GM20431 (cell line): ENCODE results near the gene HIPK2.

ENCODE experiments used
- in situ Hi-C: fragments of 300-500 bp; cut with MseI, MboI; formaldehyde crosslinking; loops from one replicate; pipeline ENCODE4 v1.15.0; 2020; ENCODE audit warnings: low sequenced_read_pairs; ENCODE audit not compliant: unreplicated experiment

Gene HIPK2

DNA sequence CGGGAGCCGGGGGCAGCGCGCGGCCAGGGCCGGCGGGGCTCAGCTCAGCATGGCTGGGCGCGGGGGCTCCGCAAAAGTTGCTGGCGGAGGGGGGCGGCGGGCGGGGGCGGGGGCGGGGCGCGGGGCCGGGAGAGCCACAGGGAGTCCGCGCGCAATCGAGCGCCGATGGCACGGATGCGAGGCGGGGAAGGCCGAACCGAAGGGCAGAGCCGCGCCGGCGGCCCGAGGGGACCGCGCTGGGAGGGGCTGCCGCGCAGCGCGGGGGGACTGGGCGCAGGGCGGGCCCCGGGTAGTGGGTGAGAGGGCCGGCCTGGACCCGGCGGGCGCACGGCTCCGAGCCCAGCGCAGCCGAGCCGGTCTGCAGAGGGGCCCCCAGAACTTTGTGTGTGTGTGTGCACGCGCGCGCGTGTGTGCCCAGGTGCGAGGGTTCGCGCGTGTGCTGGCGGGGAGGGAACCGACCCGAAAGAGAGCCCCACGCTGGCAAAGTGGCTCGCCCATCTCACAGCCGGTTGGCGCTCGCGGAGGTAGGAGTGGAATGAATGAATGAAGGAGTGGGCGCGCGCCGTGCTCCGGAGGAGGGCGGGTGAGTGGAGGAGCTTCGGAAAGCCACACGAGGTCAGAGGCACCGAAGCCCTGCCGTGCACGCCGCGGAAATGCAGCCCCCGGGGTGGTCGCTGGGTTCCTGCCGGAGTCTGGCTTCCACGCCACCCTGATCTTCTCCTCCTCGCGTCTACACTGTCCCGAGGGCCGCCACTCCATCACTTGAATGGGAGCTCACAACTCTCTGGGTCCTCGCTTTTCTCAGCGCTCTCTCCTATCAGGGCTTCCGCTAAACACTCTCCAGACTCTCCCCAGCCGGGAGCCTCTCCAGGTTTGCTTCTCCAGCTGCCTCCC lies at the start of gene HIPK2:
Gene HIPK2, minus strand, starts transcription at position 51 of the 894 bp plus-strand sequence. CDS start 375 bp downstream, outside the sequence.
- in situ Hi-C loops = loop anchor here (25.0 kb wide), 1 partner anchor 209 kb away; no protein-coding TSS in a partner anchor

DNA sequence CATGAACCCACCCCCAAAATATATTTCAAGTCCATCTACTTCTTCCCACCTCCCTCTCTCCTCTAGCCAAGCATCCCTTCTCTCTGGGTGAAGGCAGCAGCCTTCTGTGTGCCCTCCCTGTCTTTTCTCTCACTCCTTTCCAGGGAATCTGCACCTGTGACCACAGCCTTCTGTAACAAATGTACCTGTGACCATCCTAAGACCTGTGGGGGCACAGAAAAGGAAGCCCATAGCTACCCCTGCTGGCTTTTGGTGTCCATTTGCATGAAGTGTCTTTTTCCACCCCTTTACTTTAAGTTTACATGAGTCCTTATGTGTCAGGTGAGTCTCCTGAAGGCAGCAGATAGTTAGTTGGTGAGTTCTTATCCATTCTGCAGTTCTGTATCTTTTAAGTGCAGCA lies 49.2 kb upstream of the HIPK2 start:
- in situ Hi-C loops = no loop called here

DNA sequence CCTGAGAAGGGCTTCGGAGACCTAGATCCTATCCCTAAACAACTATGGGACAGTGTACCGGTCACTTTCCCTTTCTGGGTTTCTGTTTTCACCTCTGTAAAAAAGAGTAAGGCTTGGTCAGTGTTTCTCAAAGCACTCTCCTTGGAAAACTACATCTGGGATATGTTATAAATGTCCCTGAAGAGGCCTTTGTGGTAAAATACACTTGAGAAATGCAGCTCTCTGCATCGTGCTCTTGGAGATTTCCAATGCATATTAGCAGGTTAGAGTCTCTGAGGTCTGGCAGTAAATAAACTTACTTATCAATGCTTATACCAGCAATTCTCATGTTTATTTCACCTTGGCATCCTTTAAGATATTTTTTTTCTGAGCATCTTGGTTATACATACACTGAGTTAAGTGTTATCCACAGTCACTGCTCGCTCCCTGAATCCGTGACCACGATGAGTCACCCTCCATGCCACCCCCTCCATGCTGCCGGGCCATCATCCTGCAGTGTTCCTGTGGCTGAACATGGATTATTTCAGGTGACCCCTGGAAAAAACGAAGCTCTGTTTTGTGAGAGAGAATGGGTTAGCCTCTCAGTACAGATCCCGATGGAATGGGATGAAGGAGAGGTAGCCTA lies 48.0 kb upstream of the HIPK2 start:
- in situ Hi-C loops = no loop called here

DNA sequence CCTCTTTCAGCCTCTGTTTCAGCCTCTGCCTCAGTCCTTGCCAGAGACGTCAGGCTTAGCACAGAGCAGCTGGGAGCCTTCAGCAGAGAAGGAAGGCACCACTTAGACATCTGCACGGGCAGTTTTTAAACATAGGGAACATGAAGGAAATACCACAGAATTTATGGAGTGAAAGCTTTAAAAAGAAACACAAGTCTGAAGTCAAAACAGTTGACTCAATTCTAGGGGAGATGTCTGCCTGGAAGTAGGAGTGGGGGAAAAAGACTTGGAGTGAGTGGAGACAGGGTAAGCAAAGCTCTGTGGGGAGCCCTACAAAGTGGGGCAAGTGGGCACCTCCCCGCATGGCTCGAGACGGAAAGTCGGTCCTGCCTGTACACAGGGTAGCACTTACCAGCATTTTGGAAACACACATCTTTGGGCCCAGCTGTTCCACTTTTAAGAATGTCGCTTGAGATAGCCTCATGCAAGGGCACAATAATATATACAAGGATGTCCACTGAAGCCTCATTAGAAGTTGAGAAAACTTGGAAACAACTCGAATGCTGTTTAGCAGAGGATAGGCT lies 46.2 kb upstream of the HIPK2 start:
- in situ Hi-C loops = no loop called here

DNA sequence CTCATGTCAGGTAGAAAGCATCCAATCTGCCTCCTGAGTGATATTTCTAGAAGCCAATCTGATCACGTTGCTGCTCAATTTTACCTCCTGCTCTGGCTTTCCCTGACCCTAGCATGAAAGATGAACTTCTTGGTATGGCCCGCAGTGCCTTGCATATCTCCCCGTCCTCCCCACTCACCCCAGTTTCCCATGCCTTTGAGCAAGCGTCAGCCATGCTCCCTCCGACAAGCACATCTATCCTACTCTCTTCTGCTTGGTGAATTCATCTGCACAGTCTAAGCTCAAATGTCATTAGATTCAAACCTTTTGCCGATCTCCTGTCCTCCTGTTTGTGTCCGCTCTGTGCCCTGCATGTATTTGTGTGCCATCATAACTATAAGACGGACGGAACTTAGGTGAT lies 45.1 kb upstream of the HIPK2 start:
- in situ Hi-C loops = no loop called here

DNA sequence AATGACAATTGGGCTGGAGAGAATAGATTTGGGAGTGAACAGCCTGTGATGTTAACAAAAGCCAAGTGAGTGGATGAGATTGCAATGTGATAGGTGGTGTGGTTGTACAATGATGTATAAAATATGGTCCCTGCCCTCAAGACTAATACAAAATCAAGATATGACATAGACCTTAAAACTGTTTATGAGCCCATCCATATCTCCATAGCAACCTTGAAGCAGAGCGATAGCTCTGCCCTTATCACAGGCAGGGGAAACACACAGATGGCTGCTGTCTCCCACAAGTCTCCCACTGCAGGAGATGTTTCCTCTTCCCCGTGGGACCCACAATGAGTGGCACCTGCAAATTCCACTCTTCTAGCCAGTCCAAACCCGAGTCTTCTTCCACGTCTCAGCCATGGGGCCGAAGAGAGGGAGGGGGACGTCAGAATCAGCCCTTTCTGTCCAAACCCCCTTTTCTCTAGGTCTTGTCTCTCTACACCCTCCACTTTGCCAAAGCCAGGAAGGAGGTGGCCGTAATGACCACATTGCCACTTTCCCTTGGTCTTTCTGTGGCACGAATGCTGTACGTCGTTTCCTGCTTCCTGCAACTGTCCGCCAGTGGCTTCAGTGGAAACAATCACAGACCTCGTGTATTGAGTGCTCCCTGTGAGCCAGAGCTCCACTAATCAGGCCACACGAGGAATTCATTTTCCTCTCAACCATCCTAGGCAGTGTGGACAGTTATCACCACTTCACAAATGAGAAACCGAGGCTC lies 43.7 kb upstream of the HIPK2 start:
- in situ Hi-C loops = no loop called here

DNA sequence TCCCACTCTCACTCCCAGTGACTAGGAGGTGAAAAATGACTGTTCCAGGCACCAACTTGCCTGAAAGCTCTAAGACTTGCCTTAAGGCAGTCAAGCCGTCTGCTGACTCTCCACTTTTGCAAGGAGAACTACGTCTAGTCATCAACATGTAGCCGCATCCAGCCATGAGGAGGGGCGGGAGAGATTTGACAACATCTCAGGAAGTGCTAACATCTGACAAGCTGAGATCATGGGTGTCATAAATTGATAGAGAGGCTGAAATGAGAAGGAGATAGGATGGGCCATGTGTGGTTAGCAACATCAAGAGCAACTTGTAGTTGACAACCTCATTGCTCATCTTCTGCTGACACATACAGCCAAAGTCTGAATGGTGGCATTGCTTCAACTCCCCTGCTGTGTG lies 42.3 kb upstream of the HIPK2 start:
- in situ Hi-C loops = no loop called here

DNA sequence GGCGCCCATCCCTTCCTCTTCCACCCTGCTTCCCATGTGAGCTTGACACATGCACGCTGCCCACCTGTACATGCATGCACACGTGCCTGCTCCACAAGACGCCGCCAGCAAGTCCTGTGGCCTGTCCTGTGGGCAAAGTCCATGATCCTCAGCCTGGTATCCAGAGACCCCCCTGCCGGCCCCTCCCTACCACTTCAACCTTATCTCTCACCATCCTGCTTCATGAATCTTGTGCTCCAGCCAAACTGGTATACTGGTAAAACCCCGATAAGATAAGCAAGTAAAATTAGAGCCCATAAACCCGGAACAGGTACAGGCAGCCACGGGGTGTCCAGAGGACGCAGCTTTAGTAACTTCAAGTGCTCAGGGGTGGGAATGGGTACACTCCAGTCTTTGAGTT lies 39.5 kb upstream of the HIPK2 start:
- in situ Hi-C loops = no loop called here

DNA sequence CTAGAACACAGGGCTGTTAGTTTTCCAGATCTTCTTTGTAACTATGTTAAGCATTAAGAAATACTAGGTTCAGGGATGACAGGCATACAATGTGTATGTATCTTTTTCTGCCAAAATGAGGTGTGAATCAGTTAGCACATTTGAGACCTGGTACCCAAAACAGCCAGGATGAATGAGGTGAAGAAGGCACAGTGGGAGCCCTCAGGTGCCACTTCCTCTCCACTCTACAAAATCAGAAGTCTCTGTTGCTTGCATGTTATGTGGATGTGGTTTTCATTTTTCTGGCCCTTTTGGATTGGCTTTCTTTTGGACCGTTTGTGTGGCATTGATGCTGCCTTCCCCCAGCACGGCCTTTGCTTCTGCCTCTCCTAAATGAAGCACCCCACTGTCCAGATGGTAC lies 35.9 kb upstream of the HIPK2 start:
- in situ Hi-C loops = no loop called here

DNA sequence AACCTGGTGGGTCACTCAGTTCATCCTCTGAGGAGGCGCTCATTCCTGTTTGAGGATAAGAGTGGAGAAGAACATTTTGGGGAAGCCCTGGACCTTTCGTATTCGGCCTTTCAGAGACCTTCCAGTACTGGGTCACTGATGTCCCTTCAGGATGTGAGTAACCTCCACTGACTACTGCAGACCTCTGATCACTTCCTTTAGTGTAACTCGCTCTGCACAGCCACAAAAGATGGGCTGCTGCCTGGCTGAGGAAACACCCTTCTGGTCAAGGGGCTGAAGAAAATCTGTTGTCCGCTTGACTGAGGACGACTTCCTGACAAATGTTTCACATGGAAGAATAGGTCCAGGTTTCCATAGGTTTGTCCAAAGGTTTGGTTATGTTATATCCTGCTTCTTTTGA lies 35.4 kb upstream of the HIPK2 start:
- in situ Hi-C loops = no loop called here

DNA sequence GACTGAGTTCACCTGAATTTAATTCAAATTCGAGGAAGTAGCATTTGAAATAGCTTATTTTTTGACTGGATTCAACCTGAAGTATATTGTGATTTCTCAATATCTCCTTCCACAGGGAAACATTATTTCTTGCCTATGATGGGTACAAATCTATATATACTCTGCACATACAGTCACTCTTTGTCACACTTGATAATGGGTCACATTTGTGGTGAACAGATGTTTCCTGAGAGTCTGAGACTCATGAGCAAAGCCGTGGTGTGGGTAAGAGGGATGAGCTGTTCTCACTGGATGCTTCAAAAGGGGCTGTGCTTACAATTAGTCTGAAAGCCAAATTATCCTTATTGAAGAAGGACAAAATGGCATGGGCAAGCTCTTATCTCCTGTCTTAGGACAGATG lies 33.3 kb upstream of the HIPK2 start:
- in situ Hi-C loops = no loop called here

DNA sequence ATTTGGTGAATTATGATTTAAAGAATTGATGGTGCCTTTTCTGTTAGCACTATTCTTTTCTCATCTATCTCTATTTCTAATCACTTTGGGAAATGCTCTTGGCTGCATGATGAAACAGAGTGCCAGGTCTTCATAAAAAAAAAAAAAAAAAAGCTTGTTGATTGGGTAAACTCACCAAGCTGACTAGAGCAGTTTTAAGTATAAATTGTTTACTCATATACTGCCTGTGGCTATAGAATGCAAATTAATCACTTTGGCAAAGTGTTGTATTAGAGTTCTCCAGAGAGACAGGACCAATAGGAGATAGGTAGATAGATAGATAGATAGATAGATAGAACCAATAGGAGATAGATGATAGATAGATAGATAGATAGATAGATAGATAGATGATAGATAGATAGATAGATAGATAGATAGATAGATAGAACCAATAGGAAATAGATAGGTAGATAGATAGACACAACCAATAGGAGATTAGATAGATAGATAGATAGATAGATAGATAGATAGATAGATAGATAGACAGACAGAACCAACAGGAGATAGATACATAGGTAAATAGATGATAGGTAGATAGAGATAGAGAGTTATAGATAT lies 31.1 kb upstream of the HIPK2 start:
- in situ Hi-C loops = no loop called here

DNA sequence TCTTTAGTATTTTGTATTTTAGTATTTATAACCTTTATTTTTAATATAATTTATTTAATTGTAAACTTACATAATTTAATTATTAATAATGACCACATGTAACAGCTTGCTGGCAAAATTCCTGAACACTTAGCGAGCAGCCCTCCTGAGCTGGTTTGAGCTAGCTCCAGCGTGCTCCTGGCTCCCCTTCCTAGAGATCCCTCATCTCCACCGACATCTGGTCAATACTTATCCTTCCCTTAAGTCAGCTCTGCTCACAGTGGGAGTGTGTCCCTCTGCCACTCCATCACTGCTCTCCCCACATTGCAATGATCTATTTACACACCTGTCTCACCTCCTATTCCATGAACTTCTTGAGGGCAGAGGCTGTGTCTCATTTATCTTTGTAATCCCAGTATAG lies 30.6 kb upstream of the HIPK2 start:
- in situ Hi-C loops = no loop called here

DNA sequence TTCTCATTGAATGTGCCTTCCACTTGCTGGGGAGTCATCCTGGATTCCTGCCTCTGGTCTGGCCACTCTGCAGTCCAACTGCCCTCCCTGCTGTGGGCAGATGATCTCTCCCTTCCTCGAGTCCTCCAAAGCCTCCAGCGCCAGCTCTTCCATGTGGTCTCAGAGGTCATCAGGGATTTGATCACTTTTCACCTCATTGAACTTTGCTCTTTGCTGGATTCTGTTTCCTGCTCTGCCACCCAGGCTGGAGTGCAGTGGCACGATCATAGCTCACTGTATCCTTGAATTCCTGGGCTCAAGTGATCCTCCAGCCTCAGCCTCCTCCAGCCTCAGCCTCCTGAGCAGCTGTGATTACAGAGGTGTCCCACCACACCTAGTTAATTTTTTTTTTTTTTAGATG lies 29.2 kb upstream of the HIPK2 start:
- in situ Hi-C loops = no loop called here

DNA sequence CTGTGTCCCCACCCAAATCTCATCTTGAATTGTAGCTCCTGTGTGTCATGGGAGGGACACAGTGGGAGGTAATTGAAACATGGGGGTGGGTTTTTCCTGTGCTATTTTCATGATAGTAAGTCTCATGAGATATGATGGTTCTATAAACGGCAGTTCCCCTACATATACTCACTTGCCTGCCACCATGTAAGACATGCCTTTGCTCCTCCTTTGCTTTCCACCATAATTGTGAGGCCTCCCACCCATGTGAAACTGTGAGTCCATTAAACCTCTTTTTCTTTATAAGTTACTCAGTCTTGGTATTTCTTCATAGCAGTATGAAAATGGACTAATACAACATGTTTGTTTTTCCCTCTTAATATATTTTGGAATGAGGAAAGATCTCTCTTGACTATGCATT lies 26.8 kb upstream of the HIPK2 start:
- in situ Hi-C loops = no loop called here

DNA sequence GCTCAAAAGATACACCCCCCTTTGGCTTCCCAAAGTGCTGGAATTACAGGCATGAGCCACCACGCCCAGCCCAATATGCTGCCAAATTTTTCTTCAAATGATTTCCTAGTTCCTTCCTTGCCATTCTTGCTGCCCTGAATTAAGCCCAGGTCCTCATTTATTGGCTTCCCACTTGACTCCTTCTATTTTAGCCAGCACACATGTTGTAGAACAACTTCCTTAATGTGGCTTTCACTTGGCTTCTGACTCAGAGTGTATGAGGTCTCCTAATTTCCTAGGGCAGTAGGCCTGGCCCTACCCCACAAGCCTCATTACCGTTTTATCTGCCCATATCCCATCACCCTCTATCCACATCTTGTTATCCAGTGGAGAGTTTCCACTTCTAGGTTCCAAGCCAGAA lies 21.8 kb upstream of the HIPK2 start:
- in situ Hi-C loops = loop anchor here (25.0 kb wide), 1 partner anchor 188 kb away; no protein-coding TSS in a partner anchor

DNA sequence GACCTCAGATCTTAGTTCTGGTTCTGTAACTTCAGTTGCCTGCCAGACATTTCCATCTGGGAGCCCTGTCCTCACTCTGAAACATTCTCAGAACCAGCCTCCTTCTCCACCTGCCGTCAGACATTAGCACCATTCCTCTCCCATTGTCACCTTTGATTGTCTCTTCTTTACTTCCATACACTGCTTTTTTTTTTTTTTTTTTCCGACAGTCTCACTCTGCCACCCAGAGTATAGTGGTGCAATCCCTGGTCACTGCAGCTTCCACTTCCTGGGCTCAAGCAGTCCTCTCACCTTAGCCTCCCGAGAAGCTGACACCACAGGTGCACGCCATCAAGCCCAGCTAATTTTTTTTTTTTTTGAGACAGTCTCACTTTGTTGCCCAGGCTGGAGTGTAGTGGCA lies 21.1 kb upstream of the HIPK2 start:
- in situ Hi-C loops = loop anchor here (25.0 kb wide), 1 partner anchor 188 kb away; no protein-coding TSS in a partner anchor

DNA sequence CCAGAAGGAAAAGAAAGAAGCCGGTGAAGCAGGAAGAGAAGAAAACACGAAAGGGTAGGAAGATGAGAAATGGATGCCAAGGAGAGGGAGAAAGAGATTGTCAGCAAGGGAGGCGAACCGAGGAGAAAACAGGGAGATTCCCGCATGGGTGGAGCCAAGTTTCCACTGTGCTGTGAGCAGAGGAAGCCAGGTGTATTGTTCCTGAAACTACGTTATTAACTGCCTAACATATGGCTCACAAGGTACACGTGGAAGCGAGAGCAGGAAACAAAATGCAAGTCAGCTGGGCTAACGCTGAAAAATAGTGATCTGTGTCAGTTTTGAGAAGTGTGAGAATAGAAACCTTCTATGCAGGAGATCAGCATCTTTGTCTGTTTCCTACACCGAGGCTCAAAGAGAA lies 20.4 kb upstream of the HIPK2 start:
- in situ Hi-C loops = loop anchor here (25.0 kb wide), 1 partner anchor 189 kb away; no protein-coding TSS in a partner anchor

DNA sequence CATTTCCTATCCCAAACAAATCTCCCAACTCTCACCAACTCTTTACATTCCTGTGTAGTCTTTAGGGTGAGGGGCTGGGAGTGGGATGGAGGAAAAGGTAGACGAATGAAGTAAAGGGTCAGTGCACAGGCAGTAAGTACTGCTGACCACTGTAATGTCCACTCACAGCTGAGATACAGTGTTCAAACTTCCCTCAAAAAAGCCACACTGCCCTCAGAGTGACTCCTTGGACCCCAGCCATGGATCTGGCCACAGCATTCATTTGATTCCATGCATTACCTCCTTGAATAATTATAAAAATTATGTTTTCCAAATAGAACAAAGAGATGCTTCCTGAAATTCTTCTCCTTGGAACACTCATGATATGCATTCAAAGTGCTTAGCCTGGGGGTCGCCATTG lies 19.8 kb upstream of the HIPK2 start:
- in situ Hi-C loops = loop anchor here (25.0 kb wide), 1 partner anchor 190 kb away; no protein-coding TSS in a partner anchor

DNA sequence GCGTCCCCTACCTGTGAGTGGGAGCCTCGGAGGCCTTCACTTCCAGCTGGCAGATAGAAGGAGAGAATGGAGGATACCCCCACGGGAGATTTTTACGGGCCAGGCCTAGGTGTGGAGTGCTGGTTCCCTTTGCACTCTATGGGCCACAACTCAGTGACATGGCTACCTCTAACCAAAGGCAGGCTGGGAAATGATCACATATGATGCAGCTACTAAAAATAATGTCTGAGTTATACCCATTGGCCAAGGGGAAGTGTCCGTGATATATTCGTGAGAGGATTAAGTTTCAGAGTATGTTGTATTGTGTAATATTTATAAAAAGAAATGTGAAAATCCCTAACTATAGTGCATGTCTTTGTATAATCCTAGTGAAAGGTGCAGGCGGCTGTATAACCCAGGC lies 13.5 kb upstream of the HIPK2 start:
- in situ Hi-C loops = loop anchor here (25.0 kb wide), 1 partner anchor 196 kb away; no protein-coding TSS in a partner anchor
